Muscle layer of duodenum (tissue), 2 donors: ENCODE results near the gene RAVER1.

Experiments
- H3K27ac ChIP-seq: one replicate; pipeline ENCODE4 v1.7.0; 2013; ENCODE audit warnings: mild to moderate bottlenecking, low read length
- H3K27me3 ChIP-seq: one replicate; pipeline ENCODE4 v1.7.0; 2013; ENCODE audit warnings: low read depth, mild to moderate bottlenecking, control low read depth, low read length
- H3K36me3 ChIP-seq, 2 donors: one replicate each; pipeline ENCODE4 v1.7.0; 2013; ENCODE audit warnings: low read length in 2 of 2, control low read depth in 1 of 2, mild to moderate bottlenecking in 1 of 2; ENCODE audit not compliant: insufficient read depth in 2 of 2, control insufficient read depth in 1 of 2
- H3K4me1 ChIP-seq, 2 donors: one replicate each; pipeline ENCODE4 v1.7.0; 2013; ENCODE audit warnings: low read length in 2 of 2, mild to moderate bottlenecking in 2 of 2, control low read depth in 1 of 2, moderate library complexity in 1 of 2; ENCODE audit not compliant: insufficient read depth in 2 of 2, control insufficient read depth in 1 of 2
- H3K4me3 ChIP-seq, 2 donors: one replicate each; pipeline ENCODE4 v1.7.0; 2013; ENCODE audit warnings: low read length in 2 of 2, low read depth in 1 of 2, mild to moderate bottlenecking in 1 of 2
- H3K9me3 ChIP-seq, 2 donors: one replicate each; pipeline ENCODE4 v1.7.0; 2013; ENCODE audit warnings: low read length in 2 of 2, control low read depth in 1 of 2, mild to moderate bottlenecking in 1 of 2; ENCODE audit not compliant: control insufficient read depth in 1 of 2
- donor health status: healthy.

RAVER1 gene

DNA sequence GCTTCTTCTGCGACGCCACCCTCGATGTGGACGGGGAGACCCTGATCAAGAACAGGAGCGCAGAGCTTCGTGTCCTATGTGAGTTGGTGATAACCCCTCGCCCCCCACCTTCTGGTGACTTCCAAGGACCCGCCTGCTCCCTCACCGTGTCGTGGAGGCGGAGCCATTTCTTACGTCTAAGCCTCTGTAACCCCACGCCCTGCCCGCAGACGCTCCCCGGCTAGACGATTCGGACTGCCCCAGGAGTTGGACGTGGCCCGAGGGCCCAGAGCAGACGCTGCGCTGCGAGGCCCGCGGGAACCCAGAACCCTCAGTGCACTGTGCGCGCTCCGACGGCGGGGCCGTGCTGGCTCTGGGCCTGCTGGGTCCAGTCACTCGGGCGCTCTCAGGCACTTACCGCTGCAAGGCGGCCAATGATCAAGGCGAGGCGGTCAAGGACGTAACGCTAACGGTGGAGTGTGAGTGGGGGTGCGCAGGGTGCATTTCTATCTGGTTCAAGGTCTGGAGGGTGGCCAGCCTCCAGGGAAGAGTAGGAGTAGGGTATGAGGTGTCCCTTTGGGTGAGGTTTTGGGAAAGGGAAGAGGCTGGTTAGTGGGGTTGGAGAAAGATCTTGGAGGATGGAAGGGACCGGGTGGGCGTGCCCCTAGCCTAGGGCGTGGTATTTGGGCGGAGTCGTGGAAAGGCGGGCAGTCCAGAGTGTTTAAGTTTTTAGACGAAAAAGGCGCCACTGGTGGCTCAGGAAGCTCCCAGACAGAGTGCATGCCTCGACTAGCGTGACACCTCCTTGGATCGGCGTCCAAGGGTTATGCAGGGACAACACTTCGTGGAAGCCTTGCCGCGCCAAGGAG lies 40.3 kb downstream of the RAVER1 start:
- H3K36me3 ChIP-seq = no peaks in the 10 kb centered on the region
- no peaks in the 10 kb centered on the region for H3K9me3 ChIP-seq
- H3K4me3 ChIP-seq = peak overlapping the region; percentile 21 to 60
- no peak overlapping the region for H3K27ac ChIP-seq
- peaks cover 5 to 66% of the 10 kb centered on the region in 2 donors for H3K4me1 ChIP-seq
- H3K27me3 ChIP-seq = peaks cover 76% of the 10 kb centered on the region

DNA sequence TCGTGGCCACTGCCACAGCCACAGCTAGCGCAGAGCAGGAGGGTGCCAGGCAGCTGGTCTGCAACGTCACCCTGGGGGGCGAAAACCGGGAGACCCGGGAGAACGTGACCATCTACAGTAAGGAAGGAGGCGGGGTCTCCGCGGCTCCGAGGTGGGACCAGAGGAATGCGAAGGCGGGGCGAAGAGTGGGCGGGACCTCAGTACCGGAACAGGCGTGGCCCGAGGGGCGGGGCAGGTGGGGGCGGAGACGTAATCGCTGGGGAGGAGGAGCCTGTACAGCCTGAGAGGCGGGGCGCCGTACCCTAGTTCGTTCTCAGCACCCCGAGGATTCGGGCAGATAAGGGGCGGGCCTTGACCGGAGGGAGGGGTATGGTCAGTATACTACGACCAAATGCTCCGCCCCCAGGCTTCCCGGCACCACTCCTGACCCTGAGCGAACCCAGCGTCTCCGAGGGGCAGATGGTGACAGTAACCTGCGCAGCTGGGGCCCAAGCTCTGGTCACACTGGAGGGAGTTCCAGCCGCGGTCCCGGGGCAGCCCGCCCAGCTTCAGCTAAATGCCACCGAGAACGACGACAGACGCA lies 41.0 kb downstream of the RAVER1 start:
- Histone ChIP-seq H3K9me3 (no peaks in the 10 kb centered on the region), H3K4me3 (peak overlapping the region; percentile 47 to 60), H3K4me1 (peaks cover 5 to 73% of the 10 kb centered on the region in 2 donors), H3K27me3 (peaks cover 83% of the 10 kb centered on the region), H3K36me3 (no peaks in the 10 kb centered on the region), H3K27ac (no peak overlapping the region)

DNA sequence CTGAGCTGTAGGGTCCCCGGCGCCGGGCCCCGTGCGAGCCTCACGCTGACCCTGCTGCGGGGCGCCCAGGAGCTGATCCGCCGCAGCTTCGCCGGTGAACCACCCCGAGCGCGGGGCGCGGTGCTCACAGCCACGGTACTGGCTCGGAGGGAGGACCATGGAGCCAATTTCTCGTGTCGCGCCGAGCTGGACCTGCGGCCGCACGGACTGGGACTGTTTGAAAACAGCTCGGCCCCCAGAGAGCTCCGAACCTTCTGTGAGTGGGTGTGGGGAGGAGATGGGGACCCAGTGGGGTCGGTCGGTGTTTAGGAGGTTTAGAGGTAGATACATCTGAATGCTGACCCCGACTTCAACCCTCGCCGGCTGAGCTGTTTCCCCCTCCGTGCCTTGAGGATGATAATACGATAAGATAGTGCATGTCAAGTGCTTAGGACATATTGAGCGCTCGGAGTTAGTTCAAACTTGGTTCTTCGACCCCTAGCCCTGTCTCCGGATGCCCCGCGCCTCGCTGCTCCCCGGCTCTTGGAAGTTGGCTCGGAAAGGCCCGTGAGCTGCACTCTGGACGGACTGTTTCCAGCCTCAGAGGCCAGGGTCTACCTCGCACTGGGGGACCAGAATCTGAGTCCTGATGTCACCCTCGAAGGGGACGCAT lies 41.6 kb downstream of the RAVER1 start:
- Histone ChIP-seq H3K4me1 (peaks cover 5 to 80% of the 10 kb centered on the region in 2 donors), H3K27me3 (peaks cover 83% of the 10 kb centered on the region), H3K4me3 (peak overlapping the region; percentile 47 to 60)

DNA sequence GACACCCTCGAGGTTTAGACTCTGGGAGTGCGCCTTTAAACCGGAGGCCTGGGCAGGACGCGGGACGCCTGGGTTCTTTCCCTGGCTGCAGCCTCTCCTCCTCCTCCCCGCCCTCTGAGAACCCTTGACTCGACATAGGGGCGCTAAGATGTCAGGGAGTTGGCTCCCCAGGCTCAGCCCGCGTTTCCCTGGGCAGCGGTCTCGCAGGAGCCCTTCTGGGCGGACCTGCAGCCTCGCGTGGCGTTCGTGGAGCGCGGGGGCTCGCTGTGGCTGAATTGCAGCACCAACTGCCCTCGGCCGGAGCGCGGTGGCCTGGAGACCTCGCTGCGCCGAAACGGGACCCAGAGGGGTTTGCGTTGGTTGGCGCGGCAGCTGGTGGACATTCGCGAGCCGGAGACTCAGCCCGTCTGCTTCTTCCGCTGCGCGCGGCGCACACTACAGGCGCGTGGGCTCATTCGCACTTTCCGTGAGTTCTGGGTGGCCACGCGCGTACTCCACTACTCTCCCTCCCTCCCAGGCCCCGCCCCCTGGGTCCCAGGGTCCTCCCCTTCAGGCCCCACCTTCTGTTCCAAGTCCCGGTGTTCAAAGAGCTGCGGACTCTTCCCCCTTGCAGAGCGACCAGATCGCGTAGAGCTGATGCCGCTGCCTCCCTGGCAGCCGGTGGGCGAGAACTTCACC lies 42.3 kb downstream of the RAVER1 start:
- H3K4me1 ChIP-seq = peaks cover 5 to 83% of the 10 kb centered on the region in 2 donors
- H3K4me3 ChIP-seq = peak overlapping the region; percentile 47 to 60
- peaks cover 0 to under 1% of the 10 kb centered on the region in 2 donors for H3K36me3 ChIP-seq
- peaks cover 81% of the 10 kb centered on the region for H3K27me3 ChIP-seq
- no peaks in the 10 kb centered on the region for H3K9me3 ChIP-seq
- H3K27ac ChIP-seq = no peak overlapping the region

More for the DNA sequence above, 41.6 kb downstream of the RAVER1 start:
- no peaks in the 10 kb centered on the region for H3K36me3 ChIP-seq
- no peaks in the 10 kb centered on the region for H3K9me3 ChIP-seq
- H3K27ac ChIP-seq = no peak overlapping the region

DNA sequence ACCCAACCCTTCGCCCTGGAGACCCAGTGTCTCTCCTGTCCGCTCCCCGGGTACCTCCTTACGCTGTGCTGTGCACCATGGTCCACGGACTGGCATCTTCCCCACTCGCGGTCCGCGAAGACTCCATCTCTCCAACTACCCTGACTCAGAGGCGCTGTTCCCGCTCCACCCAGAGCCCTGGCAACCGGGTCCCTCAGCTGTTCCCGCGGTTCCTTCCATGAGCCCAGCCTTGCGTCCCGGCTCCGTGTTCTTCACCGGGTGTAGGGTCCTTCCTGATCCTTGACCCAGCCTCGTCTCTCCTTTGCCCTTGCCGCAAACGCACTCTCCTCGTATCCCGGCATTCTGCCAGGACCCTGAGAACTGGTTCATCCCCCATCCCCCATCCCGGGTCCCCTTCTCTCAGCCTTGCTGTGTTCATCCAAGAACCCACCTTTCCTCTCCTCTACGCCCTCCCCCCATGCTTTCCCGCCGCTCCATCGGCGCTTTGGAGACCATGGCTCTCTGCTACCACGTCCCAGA lies 42.9 kb downstream of the RAVER1 start:
- Histone ChIP-seq H3K27me3 (peaks cover 75% of the 10 kb centered on the region), H3K36me3 (peaks cover 4 to 6% of the 10 kb centered on the region in 2 donors), H3K4me3 (peak overlapping the region in 1 of 2 donors; percentile 60), H3K4me1 (peaks cover 5 to 79% of the 10 kb centered on the region in 2 donors), H3K27ac (no peak overlapping the region), H3K9me3 (no peaks in the 10 kb centered on the region)

DNA sequence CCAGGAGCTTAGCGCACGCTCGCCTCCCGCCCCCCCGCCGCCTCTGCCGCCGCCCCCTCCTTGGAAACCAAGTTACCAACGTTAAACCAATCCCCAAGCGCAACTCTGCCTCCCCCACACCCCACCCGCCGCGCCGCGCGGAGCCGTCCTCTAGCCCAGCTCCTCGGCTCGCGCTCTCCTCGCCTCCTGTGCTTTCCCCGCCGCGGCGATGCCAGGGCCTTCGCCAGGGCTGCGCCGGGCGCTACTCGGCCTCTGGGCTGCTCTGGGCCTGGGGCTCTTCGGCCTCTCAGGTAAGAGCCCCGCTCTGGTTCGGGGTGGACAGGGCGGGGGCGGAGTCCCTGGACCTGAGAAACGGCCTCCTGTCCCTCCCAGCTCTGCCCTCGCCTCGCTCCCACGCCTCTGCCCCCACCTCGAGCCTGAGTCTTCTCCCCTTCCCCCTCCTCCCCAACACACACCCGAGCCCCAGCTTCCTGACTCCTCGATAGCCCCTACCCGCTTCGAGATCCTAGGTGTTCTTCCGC lies 43.4 kb downstream of the RAVER1 start, which contains the start of gene ICAM5:
TSS of gene ICAM5 (plus strand) at position 117 of the 521 bp plus-strand sequence. CDS start at position 209, 92 bp downstream.
- H3K27me3 ChIP-seq = peaks cover 70% of the 10 kb centered on the region
- H3K27ac ChIP-seq = no peak within 1 kb of the TSS

DNA sequence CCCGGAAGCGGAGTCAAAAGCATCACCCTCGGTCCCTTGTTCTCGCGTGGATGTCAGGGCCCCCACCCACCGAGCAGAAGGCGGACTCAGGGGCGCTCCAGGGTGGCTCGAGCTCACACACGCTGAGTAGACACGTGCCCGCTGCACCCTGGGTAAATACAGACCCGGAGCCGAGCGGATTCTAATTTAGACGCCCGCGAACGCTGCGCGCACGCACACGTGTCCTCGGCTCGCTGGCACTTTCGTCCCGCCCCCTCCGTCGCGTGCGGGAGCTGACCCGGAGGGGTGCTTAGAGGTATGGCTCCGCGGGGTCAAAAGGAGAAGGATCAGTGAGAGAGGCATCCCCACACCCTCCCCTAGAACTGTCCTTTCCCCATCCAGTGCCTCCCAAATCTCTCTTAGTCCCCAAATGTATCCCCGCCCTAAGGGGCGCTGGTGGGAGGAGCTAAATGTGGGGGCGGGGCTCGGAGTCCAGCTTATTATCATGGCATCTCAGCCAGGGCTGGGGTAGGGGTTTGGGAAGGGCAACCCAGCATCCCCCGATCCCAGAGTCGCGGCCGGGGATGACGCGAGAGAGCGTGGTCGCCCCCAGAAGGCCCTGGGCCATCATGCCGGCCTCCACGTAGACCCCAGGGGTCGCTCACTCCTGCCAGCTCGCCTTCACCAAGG lies 44.0 kb downstream of the RAVER1 start:
- Histone ChIP-seq H3K4me1 (peaks cover 5 to 70% of the 10 kb centered on the region in 2 donors), H3K27me3 (peaks cover 64% of the 10 kb centered on the region), H3K9me3 (no peaks in the 10 kb centered on the region), H3K4me3 (peak overlapping the region; percentile 16 to 60), H3K36me3 (peaks cover 12 to 18% of the 10 kb centered on the region in 2 donors), H3K27ac (no peak overlapping the region)

More for the DNA sequence above, 43.4 kb downstream of the RAVER1 start, which contains the start of gene ICAM5:
- Histone ChIP-seq H3K4me1 (peaks cover 5 to 73% of the 10 kb centered on the region in 2 donors), H3K9me3 (no peaks in the 10 kb centered on the region), H3K4me3 (peak within 1 kb of the TSS; percentile 16 to 60), H3K36me3 (peaks cover 10 to 12% of the 10 kb centered on the region in 2 donors)

DNA sequence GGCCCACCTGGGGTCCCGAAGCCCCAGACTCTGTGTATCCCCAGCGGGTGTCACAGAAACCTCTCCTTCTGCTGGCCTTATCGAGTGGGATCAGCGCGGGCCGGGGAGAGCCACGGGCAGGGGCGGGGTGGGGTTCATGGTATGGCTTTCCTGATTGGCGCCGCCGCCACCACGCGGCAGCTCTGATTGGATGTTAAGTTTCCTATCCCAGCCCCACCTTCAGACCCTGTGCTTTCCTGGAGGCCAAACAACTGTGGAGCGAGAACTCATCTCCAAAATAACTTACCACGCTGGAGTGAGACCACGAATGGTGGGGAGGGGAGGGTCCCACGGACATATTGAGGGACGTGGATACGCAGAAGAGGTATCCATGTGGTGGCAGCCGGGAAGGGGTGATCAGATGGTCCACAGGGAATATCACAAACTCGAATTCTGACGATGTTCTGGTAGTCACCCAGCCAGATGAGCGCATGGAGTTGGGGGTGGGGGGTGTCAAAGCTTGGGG lies 44.6 kb downstream of the RAVER1 start:
- H3K36me3 ChIP-seq = peaks cover 12 to 23% of the 10 kb centered on the region in 2 donors
- H3K4me3 ChIP-seq = peak overlapping the region; percentile 16 to 60
- no peaks in the 10 kb centered on the region for H3K9me3 ChIP-seq
- H3K4me1 ChIP-seq = peaks cover 5 to 70% of the 10 kb centered on the region in 2 donors
- peaks cover 58% of the 10 kb centered on the region for H3K27me3 ChIP-seq
- no peak overlapping the region for H3K27ac ChIP-seq

DNA sequence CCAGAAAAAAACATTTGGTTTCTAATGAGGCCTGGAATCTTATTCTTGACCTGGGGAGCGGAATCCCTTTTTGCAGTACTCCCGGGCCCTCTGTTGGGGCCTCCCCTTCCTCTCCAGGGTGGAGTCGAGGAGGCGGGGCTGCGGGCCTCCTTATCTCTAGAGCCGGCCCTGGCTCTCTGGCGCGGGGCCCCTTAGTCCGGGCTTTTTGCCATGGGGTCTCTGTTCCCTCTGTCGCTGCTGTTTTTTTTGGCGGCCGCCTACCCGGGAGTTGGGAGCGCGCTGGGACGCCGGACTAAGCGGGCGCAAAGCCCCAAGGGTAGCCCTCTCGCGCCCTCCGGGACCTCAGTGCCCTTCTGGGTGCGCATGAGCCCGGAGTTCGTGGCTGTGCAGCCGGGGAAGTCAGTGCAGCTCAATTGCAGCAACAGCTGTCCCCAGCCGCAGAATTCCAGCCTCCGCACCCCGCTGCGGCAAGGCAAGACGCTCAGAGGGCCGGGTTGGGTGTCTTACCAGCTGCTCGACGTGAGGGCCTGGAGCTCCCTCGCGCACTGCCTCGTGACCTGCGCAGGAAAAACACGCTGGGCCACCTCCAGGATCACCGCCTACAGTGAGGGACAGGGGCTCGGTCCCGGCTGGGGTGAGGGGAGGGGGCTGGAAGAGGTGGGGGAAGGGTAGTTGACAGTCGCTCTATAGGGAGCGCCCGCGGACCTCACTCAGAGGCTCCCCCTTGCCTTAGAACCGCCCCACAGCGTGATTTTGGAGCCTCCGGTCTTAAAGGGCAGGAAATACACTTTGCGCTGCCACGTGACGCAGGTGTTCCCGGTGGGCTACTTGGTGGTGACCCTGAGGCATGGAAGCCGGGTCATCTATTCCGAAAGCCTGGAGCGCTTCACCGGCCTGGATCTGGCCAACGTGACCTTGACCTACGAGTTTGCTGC lies 46.3 kb downstream of the RAVER1 start, which contains the start of gene ICAM4:
TSS of gene ICAM4 (plus strand) at position 153 of the 935 bp plus-strand sequence. CDS start at position 211, 58 bp downstream.
- H3K4me3 ChIP-seq = no peak within 1 kb of the TSS
- peaks cover 5 to 60% of the 10 kb centered on the region in 2 donors for H3K4me1 ChIP-seq
- H3K27me3 ChIP-seq = peaks cover 42% of the 10 kb centered on the region
- peaks cover 17 to 29% of the 10 kb centered on the region in 2 donors for H3K36me3 ChIP-seq
- no peaks in the 10 kb centered on the region for H3K9me3 ChIP-seq
- no peak within 1 kb of the TSS for H3K27ac ChIP-seq
